Keratinocyte (primary cell): ENCODE data around the gene SEMA4A. TPM values are rescaled to one million over a fixed set of nuclear protein-coding genes. Genes with fewer than 3 reads are reported as not detected.

ENCODE experiments used
- DNase-seq: peaks from one replicate; pipeline ENCODE4 v3.0.0-alpha.2; 2011; ENCODE audit warnings: low read depth, missing footprints, low spot score
- FAIRE-seq: peaks from 2 replicates; lab custom pipeline; 2011; peaks lifted over from hg19 to GRCh38; lab: Jason Lieb, UNC
- H2AFZ ChIP-seq: 2 replicates; pipeline ENCODE4 v1.6.0; 2012; ENCODE audit warnings: low read length, control low read depth, inconsistent platforms; ENCODE audit not compliant: control insufficient read depth
- H3K27ac ChIP-seq: 2 replicates; pipeline ENCODE4 v1.5.1; 2011; ENCODE audit warnings: low read length; ENCODE audit not compliant: control insufficient read depth, insufficient read depth
- H3K27me3 ChIP-seq: 3 replicates; pipeline ENCODE4 v1.6.0; 2011; ENCODE audit warnings: low read length; ENCODE audit not compliant: control insufficient read depth, insufficient read depth; ENCODE audit errors: extremely low read depth
- H3K36me3 ChIP-seq, 2 experiments: 2 replicates in 1 of 2; 3 replicates in 1 of 2; pipeline ENCODE4 v1.5.1; 2011; ENCODE audit warnings: low read length in 2 of 2, mild to moderate bottlenecking in 1 of 2; ENCODE audit not compliant: control insufficient read depth in 2 of 2, insufficient read depth in 2 of 2; ENCODE audit errors: extremely low read depth in 1 of 2
- H3K4me1 ChIP-seq: 3 replicates; pipeline ENCODE4 v1.5.1; 2011; ENCODE audit warnings: low read length; ENCODE audit not compliant: control insufficient read depth, insufficient read depth; ENCODE audit errors: extremely low read depth
- H3K4me2 ChIP-seq: 3 replicates; pipeline ENCODE4 v1.6.0; 2011; ENCODE audit warnings: low read depth, low read length; ENCODE audit not compliant: control insufficient read depth, insufficient read depth; ENCODE audit errors: extremely low read depth
- H3K4me3 ChIP-seq, 3 experiments: fragments of 200-600 bp in 1 of 3; sonication (generic) in 1 of 3; 2 replicates in 2 of 3; 3 replicates in 1 of 3; pipeline ENCODE4 v1.5.1; 2011 to 2016; ENCODE audit warnings: low read length in 3 of 3, mild to moderate bottlenecking in 3 of 3, control low read depth in 2 of 3, inconsistent platforms in 1 of 3, low read depth in 1 of 3, mixed read lengths in 1 of 3, mixed run types in 1 of 3, moderate library complexity in 1 of 3; ENCODE audit not compliant: control insufficient read depth in 2 of 3, insufficient read depth in 2 of 3; ENCODE audit errors: extremely low read depth in 1 of 3
- H3K79me2 ChIP-seq: 2 replicates; pipeline ENCODE4 v1.6.0; 2012; ENCODE audit warnings: low read length; ENCODE audit not compliant: control insufficient read depth, insufficient read depth
- H3K9ac ChIP-seq: 3 replicates; pipeline ENCODE4 v1.6.0; 2011; ENCODE audit warnings: low read length; ENCODE audit not compliant: control insufficient read depth, insufficient read depth; ENCODE audit errors: extremely low read depth
- H3K9me1 ChIP-seq: 3 replicates; pipeline ENCODE4 v1.6.0; 2011; ENCODE audit warnings: low read length; ENCODE audit not compliant: control insufficient read depth, insufficient read depth; ENCODE audit errors: extremely low read depth
- H3K9me3 ChIP-seq: 2 replicates; pipeline ENCODE4 v1.5.1; 2012; ENCODE audit warnings: low read depth, low read length; ENCODE audit not compliant: control insufficient read depth
- H4K20me1 ChIP-seq: 3 replicates; pipeline ENCODE4 v1.6.0; 2011; ENCODE audit warnings: low read length; ENCODE audit not compliant: control insufficient read depth, insufficient read depth; ENCODE audit errors: extremely low read depth
- EZH2 ChIP-seq: IDR thresholded peaks from one replicate; pipeline ENCODE4 v1.6.1; 2012; ENCODE audit warnings: inconsistent platforms, mild to moderate bottlenecking, low read length, moderate library complexity
- dilution Hi-C: fragments of 300-500 bp; cut with MboI; formaldehyde crosslinking; loops from one replicate; pipeline ENCODE4 v1.7.0; 2020; ENCODE audit warnings: low sequenced_read_pairs; ENCODE audit not compliant: extremely low pct_ligation_motif_present
- polyA plus RNA-seq, 5 experiments: library from polyadenylated mRNA; depleted of rRNA in 3 of 5; stranded (reverse) in 3 of 5; stranded (forward) in 1 of 5; unstranded in 1 of 5; fragments of >200 nt; gene quantifications; 1 replicate in 1 of 5; 2 replicates in 3 of 5; 3 replicates in 1 of 5; pipeline versions ENCODE4 v1.2.1 to v1.2.3, GENCODE V29; 2011 to 2012; ENCODE audit warnings: missing spikeins in 2 of 5, low read depth in 1 of 5, low replicate concordance in 1 of 5
- TF ChIP-seq, protein P1 (sequence below), 3 experiments: IDR thresholded peaks in 1 of 3; conservative IDR thresholded peaks in 1 of 3; optimal IDR thresholded peaks in 1 of 3; 2 replicates in 2 of 3; 3 replicates in 1 of 3; pipeline versions ENCODE3 to v1.5.1; 2011; ENCODE audit warnings: low read length in 3 of 3, mild to moderate bottlenecking in 3 of 3, moderate library complexity in 2 of 3, control low read depth in 1 of 3, inconsistent platforms in 1 of 3; ENCODE audit not compliant: insufficient read depth in 2 of 3; ENCODE audit errors: extremely low read depth in 1 of 3

Gene SEMA4A
- polyA plus RNA-seq, 1 donor (not counting 4 experiments of a cell fraction or from before 2014, with no cell fraction given), result 7.9 TPM

DNA sequence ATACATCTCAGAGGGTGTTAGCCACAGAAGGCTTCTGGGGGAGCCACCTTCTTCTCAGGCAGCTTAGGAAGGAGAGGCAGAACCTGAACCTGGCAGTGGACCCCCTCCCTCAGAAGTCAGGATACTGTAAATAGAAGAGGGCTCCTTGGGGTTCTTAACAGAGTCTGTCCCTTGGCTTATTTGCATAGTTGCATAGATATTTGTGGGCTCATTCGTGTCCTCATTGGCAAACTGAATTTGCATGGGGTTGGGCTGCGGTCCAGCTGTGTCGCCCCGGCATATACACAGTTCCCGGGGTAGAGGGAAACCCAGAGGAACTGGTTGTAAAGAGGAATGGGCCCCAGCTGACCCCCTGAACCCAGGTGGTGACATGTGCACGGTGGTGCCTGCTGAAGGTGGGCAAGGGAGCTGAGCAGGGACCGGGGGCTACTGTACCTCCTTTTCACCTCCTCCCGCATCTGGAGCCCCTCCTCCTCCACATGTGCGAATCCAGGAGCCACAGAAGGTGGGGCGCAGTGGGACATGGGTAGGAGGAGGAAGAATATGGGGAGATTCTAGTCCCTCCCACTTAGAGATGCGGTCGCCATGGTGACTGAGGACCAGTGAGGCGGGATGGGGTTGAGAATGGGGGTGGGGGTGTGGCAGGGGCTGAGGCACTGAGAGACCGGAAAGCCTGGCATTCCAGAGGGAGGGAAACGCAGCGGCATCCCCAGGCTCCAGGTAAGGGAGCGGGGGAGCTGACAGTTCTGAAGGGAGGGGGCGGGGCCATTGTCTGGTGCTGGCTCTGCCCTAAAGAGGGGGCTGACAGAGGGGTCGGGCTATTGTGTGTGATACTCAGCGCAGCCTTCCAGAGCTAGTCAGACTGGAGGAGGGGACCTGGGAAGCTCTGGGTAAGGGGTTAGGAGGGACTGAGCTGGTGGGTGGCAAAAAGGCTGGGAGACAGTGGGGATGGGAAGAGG lies 3.7 kb upstream of the SEMA4A start:
- dilution Hi-C loops, result no loop called here

GRCh38 chr1:156150333-156151011 lies 2.9 kb upstream of the SEMA4A start:
- DNase-seq, result no peak
- H3K9ac ChIP-seq, result no peak overlapping the region
- H3K4me2 ChIP-seq, result no peak overlapping the region
- H3K4me1 ChIP-seq, result peaks cover 33% of the 10 kb centered on the region
- no peaks in the 10 kb centered on the region for H3K9me1 ChIP-seq
- H2AFZ ChIP-seq, result no peak overlapping the region
- no peaks in the 10 kb centered on the region for H3K79me2 ChIP-seq
- H3K27ac ChIP-seq, result no peak overlapping the region
- peaks cover 4% of the 10 kb centered on the region for H3K27me3 ChIP-seq
- H3K9me3 ChIP-seq, result no peaks in the 10 kb centered on the region
- dilution Hi-C loops, result no loop called here
- no peak for FAIRE-seq
- H3K36me3 ChIP-seq, result no peaks in the 10 kb centered on the region
- TF ChIP-seq EZH2, result no peak
- TF ChIP-seq, protein P1, sequence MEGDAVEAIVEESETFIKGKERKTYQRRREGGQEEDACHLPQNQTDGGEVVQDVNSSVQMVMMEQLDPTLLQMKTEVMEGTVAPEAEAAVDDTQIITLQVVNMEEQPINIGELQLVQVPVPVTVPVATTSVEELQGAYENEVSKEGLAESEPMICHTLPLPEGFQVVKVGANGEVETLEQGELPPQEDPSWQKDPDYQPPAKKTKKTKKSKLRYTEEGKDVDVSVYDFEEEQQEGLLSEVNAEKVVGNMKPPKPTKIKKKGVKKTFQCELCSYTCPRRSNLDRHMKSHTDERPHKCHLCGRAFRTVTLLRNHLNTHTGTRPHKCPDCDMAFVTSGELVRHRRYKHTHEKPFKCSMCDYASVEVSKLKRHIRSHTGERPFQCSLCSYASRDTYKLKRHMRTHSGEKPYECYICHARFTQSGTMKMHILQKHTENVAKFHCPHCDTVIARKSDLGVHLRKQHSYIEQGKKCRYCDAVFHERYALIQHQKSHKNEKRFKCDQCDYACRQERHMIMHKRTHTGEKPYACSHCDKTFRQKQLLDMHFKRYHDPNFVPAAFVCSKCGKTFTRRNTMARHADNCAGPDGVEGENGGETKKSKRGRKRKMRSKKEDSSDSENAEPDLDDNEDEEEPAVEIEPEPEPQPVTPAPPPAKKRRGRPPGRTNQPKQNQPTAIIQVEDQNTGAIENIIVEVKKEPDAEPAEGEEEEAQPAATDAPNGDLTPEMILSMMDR (optimal IDR thresholded peaks at IDR 0.05 in 1 of 3, IDR thresholded peaks at IDR 0.05 in 1 of 3, conservative IDR thresholded peaks at IDR 0.05 in 1 of 3; ENCODE audit: extremely low read depth in 1 of 3, insufficient read depth in 2 of 3, low read length in 3 of 3), result no peak
- no peak overlapping the region for H3K4me3 ChIP-seq
- H4K20me1 ChIP-seq, result no peaks in the 10 kb centered on the region

More for the DNA sequence above, 3.7 kb upstream of the SEMA4A start:
- no peak for FAIRE-seq
- Histone ChIP-seq H3K4me2 (no peak overlapping the region), H3K4me3 (no peak overlapping the region), H2AFZ (no peak overlapping the region), H3K27ac (no peak overlapping the region), H3K9me3 (no peaks in the 10 kb centered on the region), H3K27me3 (peaks cover 4% of the 10 kb centered on the region), H3K79me2 (no peaks in the 10 kb centered on the region), H3K4me1 (peaks cover 33% of the 10 kb centered on the region), H4K20me1 (no peaks in the 10 kb centered on the region), H3K36me3 (no peaks in the 10 kb centered on the region), H3K9ac (no peak overlapping the region), H3K9me1 (no peaks in the 10 kb centered on the region)
- no peak for DNase-seq
- TF ChIP-seq, protein P1 (optimal IDR thresholded peaks at IDR 0.05 in 1 of 3, IDR thresholded peaks at IDR 0.05 in 1 of 3, conservative IDR thresholded peaks at IDR 0.05 in 1 of 3; ENCODE audit: extremely low read depth in 1 of 3, insufficient read depth in 2 of 3, low read length in 3 of 3), result no peak
- no peak for TF ChIP-seq EZH2
